CD14-positive monocyte (primary cell): ENCODE measurements around the gene TAL2. TPM values are rescaled to one million over a fixed set of nuclear protein-coding genes. Genes with fewer than 3 reads are reported as not detected.

ENCODE experiments used
- DNase-seq, 3 donors: peaks; one replicate each; pipeline ENCODE4 v3.0.0-alpha.2; 2011 to 2022
- H2AFZ ChIP-seq: 2 replicates; pipeline ENCODE4 v1.6.0; 2012; ENCODE audit warnings: mild to moderate bottlenecking, low read depth, low read length, inconsistent platforms; ENCODE audit not compliant: insufficient read depth, poor library complexity, severe bottlenecking
- H3K27ac ChIP-seq, 2 donors: 1 replicate in 1 of 2; 2 replicates in 1 of 2; pipeline ENCODE4 v1.5.1; 2012 to 2013; ENCODE audit warnings: low read length in 2 of 2, control low read depth in 1 of 2, inconsistent platforms in 1 of 2, low read depth in 1 of 2, mild to moderate bottlenecking in 1 of 2
- H3K27me3 ChIP-seq, 2 donors: one replicate each; pipeline versions ENCODE4 v1.6.0 to v1.6.1; 2011 to 2013; ENCODE audit warnings: low read length in 2 of 2; ENCODE audit not compliant: control insufficient read depth in 2 of 2, insufficient read depth in 2 of 2
- H3K36me3 ChIP-seq, 2 donors: replicated peaks in 1 of 2; 1 replicate in 1 of 2; 2 replicates in 1 of 2; pipeline versions ENCODE4 v1.5.1 to v1.6.1; 2012 to 2013; ENCODE audit warnings: low read length in 2 of 2, control low read depth in 1 of 2, inconsistent platforms in 1 of 2, mild to moderate bottlenecking in 1 of 2; ENCODE audit not compliant: insufficient read depth in 2 of 2, control insufficient read depth in 1 of 2
- H3K4me1 ChIP-seq, 2 donors: 1 replicate in 1 of 2; 2 replicates in 1 of 2; pipeline versions ENCODE4 v1.5.1 to v1.6.1; 2012 to 2013; ENCODE audit warnings: low read length in 2 of 2, control low read depth in 1 of 2, inconsistent platforms in 1 of 2, mild to moderate bottlenecking in 1 of 2, moderate library complexity in 1 of 2; ENCODE audit not compliant: insufficient read depth in 2 of 2, control insufficient read depth in 1 of 2
- H3K4me2 ChIP-seq: replicated peaks from 2 replicates; pipeline ENCODE3; 2012; ENCODE audit warnings: low read length, moderate library complexity, mild to moderate bottlenecking; ENCODE audit not compliant: poor library complexity, severe bottlenecking; ENCODE audit errors: extremely low read depth
- H3K4me3 ChIP-seq, 3 experiments: fragments of 200-600 bp in 1 of 3; sonication (generic) in 1 of 3; replicated peaks in 1 of 3; 1 replicate in 2 of 3; 2 replicates in 1 of 3; pipeline ENCODE4 v1.5.1; 2011 to 2013; ENCODE audit warnings: low read length in 3 of 3, mild to moderate bottlenecking in 3 of 3, control low read depth in 2 of 3, low read depth in 2 of 3, inconsistent platforms in 1 of 3, moderate library complexity in 1 of 3
- H3K79me2 ChIP-seq: 2 replicates; pipeline ENCODE4 v1.6.0; 2012; ENCODE audit warnings: mild to moderate bottlenecking, control low read depth, inconsistent platforms, low read length, moderate library complexity; ENCODE audit not compliant: insufficient read depth
- H3K9ac ChIP-seq: 2 replicates; pipeline ENCODE4 v1.6.0; 2017; ENCODE audit warnings: low read length, mild to moderate bottlenecking; ENCODE audit not compliant: insufficient read depth, poor library complexity, severe bottlenecking
- H3K9me3 ChIP-seq, 2 donors: replicated peaks in 1 of 2; 1 replicate in 1 of 2; 2 replicates in 1 of 2; pipeline versions ENCODE4 v1.5.1 to v1.6.1; 2012 to 2013; ENCODE audit warnings: low read length in 2 of 2, control low read depth in 1 of 2; ENCODE audit not compliant: control insufficient read depth in 1 of 2, insufficient read depth in 1 of 2
- H4K20me1 ChIP-seq: 2 replicates; pipeline ENCODE4 v1.6.0; 2012; ENCODE audit warnings: mild to moderate bottlenecking, low read length, control low read depth, moderate library complexity; ENCODE audit not compliant: insufficient read depth
- H3K27ac Mint-ChIP-seq, 7 donors: one replicate each; pipeline ENCODE4 v1.8.0; 2020; ENCODE audit warnings: mild to moderate bottlenecking in 7 of 7, mixed read lengths in 7 of 7, moderate library complexity in 6 of 7, inconsistent platforms in 2 of 7
- H3K27me3 Mint-ChIP-seq, 3 donors: one replicate each; pipeline ENCODE4 v1.8.0; 2021 to 2022; ENCODE audit warnings: low read depth in 3 of 3, mild to moderate bottlenecking in 3 of 3, mixed read lengths in 3 of 3, moderate library complexity in 3 of 3, inconsistent platforms in 1 of 3
- H3K36me3 Mint-ChIP-seq, 2 donors: one replicate each; pipeline ENCODE4 v1.8.0; 2020; ENCODE audit warnings: mixed read lengths in 2 of 2, inconsistent platforms in 1 of 2, mild to moderate bottlenecking in 1 of 2
- H3K4me1 Mint-ChIP-seq: one replicate; pipeline ENCODE4 v1.8.0; 2020; ENCODE audit warnings: mild to moderate bottlenecking, mixed read lengths
- H3K4me3 Mint-ChIP-seq, 2 donors: one replicate each; pipeline ENCODE4 v1.8.0; 2020; ENCODE audit warnings: mild to moderate bottlenecking in 2 of 2, mixed read lengths in 2 of 2, moderate library complexity in 1 of 2
- H3K9me3 Mint-ChIP-seq, 7 donors: one replicate each; pipeline ENCODE4 v1.8.0; 2020 to 2022; ENCODE audit warnings: mixed read lengths in 7 of 7, mild to moderate bottlenecking in 6 of 7, moderate library complexity in 6 of 7, inconsistent platforms in 2 of 7
- CTCF ChIP-seq: fragments of 200-600 bp; IDR thresholded peaks from one replicate; pipeline ENCODE4 v1.8.0; 2022; ENCODE audit warnings: antibody characterized with exemption, mild to moderate bottlenecking
- WGBS: methylation state at CpG from one replicate; pipeline ENCODE4 v1.1.5; 2013; ENCODE audit warnings: missing lambda C conversion rate; ENCODE audit not compliant: insufficient coverage; 5-methylcytosine and 5-hydroxymethylcytosine counted together
- intact Hi-C, 2 donors: fragments of 100-400 bp; cut with micrococcal nuclease; formaldehyde crosslinking; loops; one replicate each; pipeline versions ENCODE4 v1.15.0 to v1.15.1; 2023
- polyA minus RNA-seq: library from RNA; depleted of rRNA, polyadenylated mRNA; stranded (reverse); fragments of >200 nt; gene quantifications from 2 replicates; pipeline ENCODE4 v1.2.3, GENCODE V29; 2012
- polyA plus RNA-seq, 3 donors: library from polyadenylated mRNA; depleted of rRNA in 1 of 3; unstranded in 2 of 3; stranded (reverse) in 1 of 3; fragments of 300-500 nt in 2 of 3; fragments of >200 nt in 1 of 3; fragmentation: Illumina TruSeq in 2 of 3; gene quantifications; 1 replicate in 2 of 3; 2 replicates in 1 of 3; pipeline ENCODE4 v1.2.3, GENCODE V29; 2012 to 2021
- total RNA-seq, 12 experiments: library from RNA in 1 of 12; stranded (reverse) in 1 of 12; fragments of 120-200 nt in 1 of 12; gene quantifications; one replicate each; pipeline ENCODE4 v1.2.4 and lab custom pipeline; 2013 to 2026; ENCODE audit warnings: mixed read lengths in 6 of 12, inconsistent platforms in 1 of 12

Gene TAL2
- total RNA-seq (2013): not detected
- polyA plus RNA-seq (not detected), polyA minus RNA-seq (not detected in 2 replicates), total RNA-seq (lab: John Stamatoyannopoulos, UW) (0 to 0.08 (median 0) reads per million in 11 experiments)

DNA sequence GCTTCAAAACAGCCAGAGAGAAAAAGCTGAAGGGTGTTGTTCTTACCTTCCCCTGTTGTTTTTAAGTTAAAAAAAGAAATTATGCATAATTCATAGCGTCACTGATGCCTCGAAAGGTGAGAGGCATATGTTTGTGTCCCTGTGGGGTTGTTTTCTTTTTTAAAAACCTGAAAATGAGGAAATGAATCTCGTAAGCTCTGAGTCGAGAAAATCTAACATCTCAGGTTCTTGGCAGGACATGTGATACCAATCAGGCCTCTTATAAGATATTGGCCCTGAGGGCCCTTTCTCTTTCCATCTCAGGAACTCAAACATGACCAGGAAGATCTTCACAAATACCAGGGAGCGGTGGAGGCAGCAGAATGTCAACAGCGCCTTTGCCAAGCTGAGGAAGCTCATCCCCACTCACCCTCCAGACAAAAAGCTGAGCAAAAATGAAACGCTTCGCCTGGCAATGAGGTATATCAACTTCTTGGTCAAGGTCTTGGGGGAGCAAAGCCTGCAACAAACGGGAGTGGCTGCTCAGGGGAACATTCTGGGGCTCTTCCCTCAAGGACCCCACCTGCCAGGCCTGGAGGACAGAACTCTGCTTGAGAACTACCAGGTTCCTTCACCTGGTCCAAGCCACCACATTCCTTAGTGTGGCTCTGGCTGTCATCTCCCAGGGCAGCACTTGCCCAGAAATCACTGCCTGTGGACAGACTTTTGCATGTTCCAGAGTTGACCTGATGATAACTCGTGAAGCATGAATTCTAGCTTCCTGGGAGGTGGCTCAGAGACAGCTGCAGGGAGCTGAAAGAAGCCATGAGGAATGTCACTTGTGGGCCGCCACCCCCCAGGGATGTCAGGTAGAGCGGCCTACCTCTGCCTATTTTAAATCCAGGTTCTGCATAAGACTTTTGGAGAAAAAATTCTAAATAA, at the start of gene TAL2:
Gene TAL2, plus strand, starts transcription at position 274 of the 921 bp plus-strand sequence. Its CDS starts 40 bp downstream, at position 314.
- Histone ChIP-seq H4K20me1 (no peaks in the 10 kb centered on the region), H3K9me3 (no peaks in the 10 kb centered on the region), H2AFZ (no peak within 1 kb of the TSS), H3K79me2 (no peaks in the 10 kb centered on the region), H3K9ac (no peak within 1 kb of the TSS), H3K4me2 (no peak within 1 kb of the TSS), H3K4me3 (no peak within 1 kb of the TSS), H3K4me1 (no peaks in the 10 kb centered on the region), H3K27me3 (peaks cover 2 to 5% of the 10 kb centered on the region in 2 donors), H3K27ac (no peak within 1 kb of the TSS), H3K36me3 (no peaks in the 10 kb centered on the region)
- H3K36me3 Mint-ChIP-seq: no peaks in the 10 kb centered on the region
- H3K27ac Mint-ChIP-seq: no peak within 1 kb of the TSS
- H3K4me1 Mint-ChIP-seq: no peaks in the 10 kb centered on the region
- no peak within 1 kb of the TSS for H3K4me3 Mint-ChIP-seq
- no peak for TF ChIP-seq CTCF
- WGBS: 80% methylated on average over 8 of the region's 12 CpGs
- DNase-seq: no peak
- intact Hi-C loops: no loop called here
- H3K9me3 Mint-ChIP-seq: peaks cover 0 to 1% (median 0%) of the 10 kb centered on the region in 7 donors
- H3K27me3 Mint-ChIP-seq: peaks cover under 1 to 14% (median 3%) of the 10 kb centered on the region in 3 donors

GRCh38 chr9:105621001-105621400, 41.3 kb upstream of the TAL2 start:
- TF ChIP-seq CTCF: no peak
- Histone ChIP-seq H2AFZ (no peak overlapping the region), H4K20me1 (no peaks in the 10 kb centered on the region), H3K27me3 (no peaks in the 10 kb centered on the region), H3K4me2 (no peak overlapping the region), H3K36me3 (no peaks in the 10 kb centered on the region), H3K9me3 (no peaks in the 10 kb centered on the region), H3K27ac (no peak overlapping the region), H3K79me2 (no peaks in the 10 kb centered on the region), H3K4me3 (no peak overlapping the region), H3K9ac (no peak overlapping the region), H3K4me1 (no peaks in the 10 kb centered on the region)
- no peak for DNase-seq
- Mint-ChIP-seq H3K27me3 (no peaks in the 10 kb centered on the region), H3K36me3 (peaks cover 14% of the 10 kb centered on the region in 2 donors), H3K4me3 (no peak overlapping the region), H3K27ac (no peak overlapping the region), H3K9me3 (peaks cover 0 to 2% (median 0%) of the 10 kb centered on the region in 7 donors), H3K4me1 (no peaks in the 10 kb centered on the region)
- no CpG with 5 or more reads among the region's 2 CpGs for WGBS
- intact Hi-C loops: no loop called here
